GM10266 (cell line): ENCODE measurements around the gene SDCCAG8.

Source experiments
- DNase-seq: peaks from one replicate; pipeline ENCODE4 v3.0.0; 2012; ENCODE audit errors: extremely low spot score
- CTCF ChIP-seq: IDR thresholded peaks from 2 replicates; pipeline ENCODE4 v1.5.1; 2012; ENCODE audit warnings: mild to moderate bottlenecking, low read depth; ENCODE audit not compliant: control insufficient read depth, insufficient read depth; ENCODE audit errors: missing control alignments

The SDCCAG8 gene

GRCh38 chr1:243454328-243454997 lies 198.6 kb downstream of the SDCCAG8 start:
- DNase-seq, result no peak
- no peak for TF ChIP-seq CTCF

GRCh38 chr1:243455760-243456651 lies 200.2 kb downstream of the SDCCAG8 start:
- no peak for TF ChIP-seq CTCF
- DNase-seq, result no peak

- DNase-seq, result no peak
- TF ChIP-seq CTCF, result no peak
Observed at GRCh38 chr1:243457363-243457982, 201.6 kb downstream of the SDCCAG8 start.

- no peak for DNase-seq
Observed at GRCh38 chr1:243459059-243459458, 203.2 kb downstream of the SDCCAG8 start.

GRCh38 chr1:243461700-243462099 lies 205.9 kb downstream of the SDCCAG8 start:
- no peak for DNase-seq
- no peak for TF ChIP-seq CTCF

More at GRCh38 chr1:243459059-243459458, 203.2 kb downstream of the SDCCAG8 start:
- no peak for TF ChIP-seq CTCF

- TF ChIP-seq CTCF, result no peak
- no peak for DNase-seq
Observed at GRCh38 chr1:243462929-243463697, 207.3 kb downstream of the SDCCAG8 start.
